ENCODE measurements around the gene RALGPS2. TPM values are rescaled to one million over a fixed set of nuclear protein-coding genes. Genes with fewer than 3 reads are reported as not detected.
"Not testable (repeated sequence)": the region's sequence is repeated elsewhere in the genome, so short reads cannot be mapped to it uniquely, and the experiment has no call there.

Gene RALGPS2
- total RNA-seq, 1 donor from 2014 or later, result 1.8 TPM

- intact Hi-C loops (cut with micrococcal nuclease), result no loop called here
Measured at GRCh38 chr1:178940068-178940765, 215.2 kb downstream of the RALGPS2 start.

GRCh38 chr1:178941261-178941689 is 216.2 kb downstream of the RALGPS2 start:
- intact Hi-C loops (cut with micrococcal nuclease), result no loop called here

GRCh38 chr1:178941849-178942248 is 216.8 kb downstream of the RALGPS2 start:
- intact Hi-C loops (cut with micrococcal nuclease), result no loop called here

- intact Hi-C loops (cut with micrococcal nuclease), result no loop called here
Measured at GRCh38 chr1:178942285-178943198, 217.5 kb downstream of the RALGPS2 start.

GRCh38 chr1:178944729-178945128 is 219.7 kb downstream of the RALGPS2 start:
- intact Hi-C loops (cut with micrococcal nuclease), result no loop called here

GRCh38 chr1:178945763-178946266 is 220.8 kb downstream of the RALGPS2 start:
- intact Hi-C loops (cut with micrococcal nuclease), result no loop called here

GRCh38 chr1:178946416-178946815 is 221.4 kb downstream of the RALGPS2 start:
- intact Hi-C loops (cut with micrococcal nuclease), result no loop called here

- intact Hi-C loops (cut with micrococcal nuclease), result no loop called here
Measured at GRCh38 chr1:178946855-178947676, 222.0 kb downstream of the RALGPS2 start.

- intact Hi-C loops (cut with micrococcal nuclease), result no loop called here
Measured at GRCh38 chr1:178947677-178947981, 222.6 kb downstream of the RALGPS2 start.

GRCh38 chr1:178948676-178949075 is 223.6 kb downstream of the RALGPS2 start:
- intact Hi-C loops (cut with micrococcal nuclease), result no loop called here

- intact Hi-C loops (cut with micrococcal nuclease), result not testable (repeated sequence)
Measured at GRCh38 chr1:178949866-178950265, 224.8 kb downstream of the RALGPS2 start.

- intact Hi-C loops (cut with micrococcal nuclease), result no loop called here
Measured at GRCh38 chr1:178951600-178951999, 226.6 kb downstream of the RALGPS2 start.

GRCh38 chr1:178953034-178953433 is 228.0 kb downstream of the RALGPS2 start:
- intact Hi-C loops (cut with micrococcal nuclease), result no loop called here

GRCh38 chr1:178953538-178954324 is 228.7 kb downstream of the RALGPS2 start:
- intact Hi-C loops (cut with micrococcal nuclease), result no loop called here

GRCh38 chr1:178954325-178954690 is 229.3 kb downstream of the RALGPS2 start:
- intact Hi-C loops (cut with micrococcal nuclease), result no loop called here

GRCh38 chr1:178954937-178955336 is 229.9 kb downstream of the RALGPS2 start:
- intact Hi-C loops (cut with micrococcal nuclease), result no loop called here

GRCh38 chr1:178955391-178955954 is 230.4 kb downstream of the RALGPS2 start:
- intact Hi-C loops (cut with micrococcal nuclease), result no loop called here

GRCh38 chr1:178958491-178958890 is 233.4 kb downstream of the RALGPS2 start:
- intact Hi-C loops (cut with micrococcal nuclease), result no loop called here

GRCh38 chr1:178959543-178960460 is 234.8 kb downstream of the RALGPS2 start:
- intact Hi-C loops (cut with micrococcal nuclease), result no loop called here
